NK-92 treated with Interleukin-12 subunit alpha and Interleukin-12 subunit beta, amount 100 ng/mL, for 24 hours (cell line): ENCODE data around the gene OVAAL.
"Not testable (repeated sequence)": the region's sequence is repeated elsewhere in the genome, so short reads cannot be mapped to it uniquely, and the experiment has no call there.

Experiments
- DNase-seq: peaks from one replicate; lab custom pipeline; 2025; lab: John Stamatoyannopoulos, UW

The OVAAL gene

DNA sequence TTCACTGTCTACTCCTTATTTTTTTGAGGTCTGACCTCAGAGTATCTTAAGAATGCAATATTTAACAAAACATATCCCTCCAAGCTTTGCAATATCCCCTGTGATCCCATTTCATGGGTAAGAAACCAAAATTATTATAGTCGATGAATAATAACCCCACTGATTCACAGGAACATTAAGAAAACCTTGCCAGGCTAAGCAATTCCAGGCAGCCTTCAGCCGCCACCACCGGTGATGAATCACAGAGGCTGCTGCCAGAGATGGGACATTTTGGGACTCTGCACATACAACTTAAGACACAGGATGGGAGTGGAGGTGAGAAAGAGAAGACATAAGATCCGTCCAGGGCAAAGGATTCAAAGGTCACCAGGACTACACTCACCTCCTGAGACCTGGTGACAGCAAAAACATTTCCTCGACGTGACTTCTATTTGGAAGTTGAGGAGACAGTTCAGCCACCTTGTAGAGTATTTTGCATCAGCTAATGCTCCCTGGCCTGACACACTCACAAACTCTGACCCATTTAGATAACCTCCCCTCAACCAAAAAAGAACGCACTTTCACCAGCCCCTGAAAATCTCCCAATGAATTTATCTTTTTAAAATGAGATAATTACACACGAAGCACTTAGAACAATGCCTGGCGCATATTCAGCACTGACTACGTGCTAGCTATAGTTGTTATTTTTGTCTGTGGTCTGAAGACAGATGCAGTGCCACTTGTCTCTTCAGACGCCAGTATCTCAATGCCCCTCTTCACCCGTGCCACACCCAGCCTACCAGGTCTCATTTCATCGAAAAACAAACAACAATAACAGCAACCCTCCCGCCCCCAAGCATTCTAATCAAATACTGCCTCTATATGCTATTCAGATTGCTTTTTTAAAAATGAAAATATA lies 17.8 kb upstream of the OVAAL start:
- DNase-seq, result no peak

DNA sequence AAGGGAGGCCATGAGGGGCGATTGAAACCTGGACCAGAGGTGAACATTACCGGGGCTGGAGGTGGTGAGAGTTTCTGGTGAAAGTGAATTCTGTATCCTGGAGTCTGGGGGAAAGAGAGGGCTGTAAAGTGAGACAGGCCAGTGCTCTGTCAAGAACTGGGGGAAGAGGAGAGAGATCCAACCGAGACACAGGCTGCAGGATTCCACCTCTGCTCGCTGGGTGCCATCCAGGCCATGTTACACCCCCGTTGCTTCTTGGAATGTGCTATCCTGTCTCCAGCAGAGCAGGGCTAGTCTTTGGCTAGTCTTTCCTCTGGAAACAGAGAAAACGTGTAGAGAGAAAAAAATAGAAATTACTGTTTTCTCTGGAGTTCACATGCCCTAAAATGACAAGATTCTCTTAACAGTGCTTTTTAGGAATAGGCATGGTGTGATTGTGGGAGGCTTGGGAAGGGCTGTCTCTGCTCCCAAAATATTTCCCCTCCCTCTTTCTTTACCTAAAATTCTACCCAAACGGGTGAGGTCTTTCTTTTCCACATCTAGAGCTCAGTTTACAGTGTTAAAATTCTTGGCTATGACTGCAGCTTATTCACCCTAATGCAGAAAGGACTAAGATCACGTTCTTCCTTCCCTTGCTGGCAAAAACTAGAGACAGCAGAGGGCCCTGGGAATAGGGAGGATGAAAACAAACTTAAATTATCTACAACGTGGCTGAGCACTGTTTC lies 16.5 kb upstream of the OVAAL start:
- DNase-seq, result no peak

DNA sequence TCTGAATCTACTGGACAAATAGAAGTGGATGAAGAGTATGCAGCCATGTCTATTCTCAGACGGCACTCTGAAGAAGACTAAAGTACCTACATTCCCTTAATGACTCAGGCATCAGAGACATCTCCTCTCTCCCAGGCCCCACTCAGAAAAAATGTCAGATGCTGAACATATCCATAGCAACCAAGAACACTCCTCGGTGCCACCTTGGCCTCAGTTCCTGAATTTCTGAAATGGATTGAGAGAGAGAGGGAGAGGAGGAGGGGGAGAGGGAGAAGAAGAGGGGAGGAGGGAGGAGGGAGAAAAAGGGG lies 16.0 kb upstream of the OVAAL start:
- no peak for DNase-seq

GRCh38 chr1:180544050-180544449 lies 14.7 kb upstream of the OVAAL start:
- no peak for DNase-seq

- no peak for DNase-seq
Observed at GRCh38 chr1:180545991-180546390, 12.8 kb upstream of the OVAAL start.

GRCh38 chr1:180548686-180549317 lies 10.0 kb upstream of the OVAAL start:
- DNase-seq, result no peak

GRCh38 chr1:180549770-180550169 lies 9.0 kb upstream of the OVAAL start:
- not testable (repeated sequence) for DNase-seq

- DNase-seq, result no peak
Observed at GRCh38 chr1:180550241-180550640, 8.5 kb upstream of the OVAAL start.

GRCh38 chr1:180551997-180552396 lies 6.8 kb upstream of the OVAAL start:
- no peak for DNase-seq

- DNase-seq, result not testable (repeated sequence)
Observed at GRCh38 chr1:180553046-180553445, 5.7 kb upstream of the OVAAL start.

DNA sequence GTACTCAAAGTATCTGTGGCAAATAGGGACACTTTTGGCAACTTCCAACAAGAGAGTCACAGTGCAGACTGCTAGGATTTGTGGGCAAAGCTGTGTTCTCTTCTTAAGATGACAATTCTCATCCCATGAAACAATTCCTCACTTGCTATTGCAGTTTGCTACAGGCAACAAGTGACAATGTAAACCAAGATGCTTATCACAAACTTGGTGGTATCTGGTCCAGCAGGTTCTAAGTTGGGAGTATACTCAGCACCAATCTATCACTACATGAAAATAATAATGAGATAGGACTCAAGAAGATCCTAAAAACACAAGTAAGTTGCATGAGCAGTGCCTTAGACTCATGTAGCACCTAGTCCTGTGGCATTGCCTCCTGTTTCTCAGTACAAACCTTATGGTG lies 3.4 kb upstream of the OVAAL start:
- no peak for DNase-seq

DNA sequence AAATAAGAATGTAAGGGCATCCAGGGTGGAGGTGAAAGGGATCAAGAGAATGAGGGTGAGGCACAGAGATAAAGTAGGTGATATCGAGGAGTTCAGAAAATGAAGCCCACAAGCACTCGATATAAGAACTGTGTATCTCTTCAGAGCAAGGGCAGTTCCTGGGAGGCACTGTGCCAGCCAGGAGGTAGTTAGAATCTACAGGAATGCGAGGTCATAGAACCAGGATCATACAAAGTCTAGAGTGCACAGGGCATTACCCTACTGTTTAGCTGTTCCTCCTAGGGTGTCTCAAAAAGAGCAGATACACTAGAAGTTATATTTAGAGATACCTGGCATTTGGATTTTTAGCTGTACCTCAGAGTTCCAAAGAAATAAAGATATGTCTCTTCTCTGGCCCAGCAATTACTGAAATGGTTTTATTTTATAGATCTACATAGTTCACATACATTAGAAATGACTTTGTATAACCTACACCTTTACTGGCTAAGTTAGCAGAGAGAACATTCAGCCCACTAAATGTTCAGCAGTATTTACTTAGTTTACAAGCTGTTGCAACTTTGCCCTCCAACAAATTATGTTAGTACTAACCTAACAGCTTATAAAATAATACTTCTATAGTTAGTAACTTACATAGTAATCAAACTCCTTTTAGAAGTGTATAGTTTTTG lies 1.6 kb downstream of the OVAAL start:
- no peak for DNase-seq

DNA sequence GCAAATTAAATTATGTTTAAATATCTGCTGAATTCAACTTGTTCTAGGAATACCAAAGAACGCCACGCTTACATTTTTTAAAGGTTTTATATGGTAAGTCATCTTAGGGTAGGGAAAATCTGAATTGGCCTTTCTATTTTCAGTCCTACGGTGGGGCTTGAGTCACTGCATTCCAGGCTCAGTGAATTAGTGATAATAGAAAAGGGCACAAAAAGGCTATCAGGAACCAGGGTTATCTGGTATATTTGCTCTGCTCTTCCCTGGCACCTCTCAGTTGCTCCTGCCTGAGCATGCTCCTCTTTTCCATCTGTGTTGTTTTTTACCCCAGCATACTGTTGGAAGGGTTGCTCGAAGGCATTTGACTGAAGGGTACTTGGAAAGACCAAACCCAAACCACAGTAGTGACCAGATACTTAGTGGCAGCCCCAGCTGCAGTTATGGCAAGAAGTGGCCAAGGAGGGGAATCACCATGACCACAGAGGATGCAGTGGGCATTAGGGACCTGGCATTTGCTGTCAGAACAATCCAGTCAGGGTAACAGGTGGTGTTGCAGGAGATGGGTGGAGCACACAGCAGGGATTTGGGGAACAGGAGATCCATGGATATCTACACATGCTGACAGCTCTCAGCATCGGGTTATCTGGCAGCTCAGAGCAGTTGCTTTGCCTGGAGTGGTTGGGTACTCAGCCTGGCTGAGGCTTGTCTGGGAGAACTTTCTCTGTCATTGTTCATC lies 2.3 kb downstream of the OVAAL start:
- no peak for DNase-seq

DNA sequence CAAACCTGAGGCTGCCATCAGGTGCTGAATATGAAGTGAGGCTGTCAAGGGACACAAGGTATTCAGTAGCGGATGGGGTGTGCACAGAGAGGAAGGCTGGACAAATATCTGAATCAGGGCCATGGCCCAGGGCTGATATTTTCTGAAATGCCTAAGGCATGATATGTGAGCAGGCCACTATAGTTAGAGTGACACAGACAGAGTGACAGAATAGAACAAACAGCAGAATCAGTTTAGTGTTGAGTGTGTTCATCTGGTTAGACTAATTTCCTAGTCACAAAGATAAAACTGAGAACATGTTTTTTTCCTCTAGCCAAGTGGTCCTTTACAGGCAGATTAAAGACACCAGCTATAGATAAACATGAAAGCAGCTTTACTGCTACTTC lies 3.9 kb downstream of the OVAAL start:
- DNase-seq, result no peak

GRCh38 chr1:180563026-180563827 lies 4.5 kb downstream of the OVAAL start:
- DNase-seq, result no peak

GRCh38 chr1:180565121-180565871 lies 6.5 kb downstream of the OVAAL start:
- DNase-seq, result no peak

DNA sequence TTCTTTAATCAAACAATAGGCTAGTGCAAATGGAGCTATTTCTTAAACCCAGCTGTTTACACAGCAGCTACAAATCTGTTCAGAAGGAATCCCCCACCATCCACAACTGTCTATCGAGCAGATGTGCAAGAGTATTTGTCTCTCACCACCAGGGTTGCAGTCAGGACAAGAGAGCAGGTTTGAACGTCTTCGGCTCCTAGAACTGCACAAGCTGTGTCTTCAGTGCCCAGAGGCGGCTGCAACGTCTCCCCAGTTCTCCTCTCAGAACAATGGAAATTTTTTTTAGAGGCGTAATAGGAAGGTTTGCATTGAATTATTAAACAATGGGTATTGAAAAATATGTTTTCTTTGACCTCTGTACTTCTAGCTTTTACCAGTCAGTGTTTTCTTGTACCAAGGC lies 7.3 kb downstream of the OVAAL start:
- no peak for DNase-seq

GRCh38 chr1:180566495-180566894 lies 7.7 kb downstream of the OVAAL start:
- no peak for DNase-seq

GRCh38 chr1:180567654-180568053 lies 8.9 kb downstream of the OVAAL start:
- no peak for DNase-seq

DNA sequence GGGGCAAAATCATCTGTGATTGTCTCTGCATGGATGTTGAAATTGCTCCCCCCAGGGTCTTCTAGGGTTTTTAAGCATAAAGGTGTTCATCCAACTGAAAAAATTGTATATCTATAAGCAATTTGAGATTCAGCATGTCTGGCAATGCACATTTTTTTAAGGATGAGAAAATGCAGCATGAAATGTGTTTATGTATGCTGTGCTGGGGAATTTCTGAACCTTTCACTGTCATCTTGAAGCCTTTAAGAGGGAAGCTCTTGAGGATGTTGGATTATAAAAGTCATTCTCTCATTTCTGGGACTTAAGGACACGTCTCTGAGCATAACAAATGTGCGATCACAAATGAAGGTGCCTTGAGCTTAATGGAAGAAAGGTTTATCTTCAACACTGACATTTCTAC lies 9.4 kb downstream of the OVAAL start:
- no peak for DNase-seq
